ENCODE measurements around the gene ST3GAL3.

Gene ST3GAL3

DNA sequence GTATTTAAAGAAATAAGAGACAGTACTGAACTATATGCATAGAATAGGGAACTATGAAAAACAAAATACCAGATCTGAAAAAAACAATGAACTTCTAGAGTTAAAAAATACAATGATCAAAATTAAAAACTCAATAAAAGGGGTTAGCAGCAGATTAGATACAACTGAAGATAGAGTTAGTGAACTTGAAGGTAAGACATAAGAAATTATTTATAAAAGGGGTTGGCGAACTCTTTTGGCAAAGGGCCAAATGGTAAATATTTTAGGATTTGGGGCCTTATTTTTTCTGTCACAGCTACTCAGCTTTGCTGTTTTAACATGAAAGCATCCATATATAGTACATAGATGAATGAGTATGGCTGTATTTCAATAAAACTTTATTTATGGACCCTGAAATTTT lies 111.4 kb downstream of the ST3GAL3 start:
- TF ChIP-seq GABPA (IDR thresholded peaks at IDR 0.05; ENCODE audit: low read depth) (no peak), CTCF (IDR thresholded peaks at IDR 0.05; ENCODE audit: insufficient read depth, low read length) (no peak), POLR2AphosphoS5 (IDR thresholded peaks at IDR 0.05; ENCODE audit: low read depth) (no peak), SPI1 (IDR thresholded peaks at IDR 0.05; ENCODE audit: borderline replicate concordance, low read depth) (no peak)
- TF ChIP-seq, protein P1, sequence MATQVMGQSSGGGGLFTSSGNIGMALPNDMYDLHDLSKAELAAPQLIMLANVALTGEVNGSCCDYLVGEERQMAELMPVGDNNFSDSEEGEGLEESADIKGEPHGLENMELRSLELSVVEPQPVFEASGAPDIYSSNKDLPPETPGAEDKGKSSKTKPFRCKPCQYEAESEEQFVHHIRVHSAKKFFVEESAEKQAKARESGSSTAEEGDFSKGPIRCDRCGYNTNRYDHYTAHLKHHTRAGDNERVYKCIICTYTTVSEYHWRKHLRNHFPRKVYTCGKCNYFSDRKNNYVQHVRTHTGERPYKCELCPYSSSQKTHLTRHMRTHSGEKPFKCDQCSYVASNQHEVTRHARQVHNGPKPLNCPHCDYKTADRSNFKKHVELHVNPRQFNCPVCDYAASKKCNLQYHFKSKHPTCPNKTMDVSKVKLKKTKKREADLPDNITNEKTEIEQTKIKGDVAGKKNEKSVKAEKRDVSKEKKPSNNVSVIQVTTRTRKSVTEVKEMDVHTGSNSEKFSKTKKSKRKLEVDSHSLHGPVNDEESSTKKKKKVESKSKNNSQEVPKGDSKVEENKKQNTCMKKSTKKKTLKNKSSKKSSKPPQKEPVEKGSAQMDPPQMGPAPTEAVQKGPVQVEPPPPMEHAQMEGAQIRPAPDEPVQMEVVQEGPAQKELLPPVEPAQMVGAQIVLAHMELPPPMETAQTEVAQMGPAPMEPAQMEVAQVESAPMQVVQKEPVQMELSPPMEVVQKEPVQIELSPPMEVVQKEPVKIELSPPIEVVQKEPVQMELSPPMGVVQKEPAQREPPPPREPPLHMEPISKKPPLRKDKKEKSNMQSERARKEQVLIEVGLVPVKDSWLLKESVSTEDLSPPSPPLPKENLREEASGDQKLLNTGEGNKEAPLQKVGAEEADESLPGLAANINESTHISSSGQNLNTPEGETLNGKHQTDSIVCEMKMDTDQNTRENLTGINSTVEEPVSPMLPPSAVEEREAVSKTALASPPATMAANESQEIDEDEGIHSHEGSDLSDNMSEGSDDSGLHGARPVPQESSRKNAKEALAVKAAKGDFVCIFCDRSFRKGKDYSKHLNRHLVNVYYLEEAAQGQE (IDR thresholded peaks at IDR 0.05; ENCODE audit: insufficient replicate concordance, low read depth): no peak
- no peak overlapping the region for H3K27ac ChIP-seq (replicated peaks)
- no peak for DNase-seq (ENCODE audit: low read depth in 1 of 2, low spot score in 1 of 2)
- no peaks in the 10 kb centered on the region for H3K27me3 ChIP-seq (ENCODE audit: insufficient read depth, poor library complexity, severe bottlenecking)
- no peak overlapping the region for H3K4me3 ChIP-seq (replicated peaks; ENCODE audit: insufficient read depth, low read length)

- Histone ChIP-seq H3K4me3 (replicated peaks; ENCODE audit: insufficient read depth, low read length) (no peak overlapping the region), H3K27ac (replicated peaks) (no peak overlapping the region), H3K27me3 (ENCODE audit: insufficient read depth, poor library complexity, severe bottlenecking) (no peaks in the 10 kb centered on the region)
- no peak for DNase-seq (ENCODE audit: low read depth in 1 of 2, low spot score in 1 of 2)
- TF ChIP-seq, protein P1 (IDR thresholded peaks at IDR 0.05; ENCODE audit: insufficient replicate concordance, low read depth): no peak
- TF ChIP-seq POLR2AphosphoS5 (IDR thresholded peaks at IDR 0.05; ENCODE audit: low read depth): no peak
- no peak for TF ChIP-seq CTCF (IDR thresholded peaks at IDR 0.05; ENCODE audit: insufficient read depth, low read length)
- no peak for TF ChIP-seq GABPA (IDR thresholded peaks at IDR 0.05; ENCODE audit: low read depth)
- TF ChIP-seq SPI1 (IDR thresholded peaks at IDR 0.05; ENCODE audit: borderline replicate concordance, low read depth): no peak
These were observed 112.0 kb downstream of the ST3GAL3 start for GRCh38 chr1:43819357-43819756.

DNA sequence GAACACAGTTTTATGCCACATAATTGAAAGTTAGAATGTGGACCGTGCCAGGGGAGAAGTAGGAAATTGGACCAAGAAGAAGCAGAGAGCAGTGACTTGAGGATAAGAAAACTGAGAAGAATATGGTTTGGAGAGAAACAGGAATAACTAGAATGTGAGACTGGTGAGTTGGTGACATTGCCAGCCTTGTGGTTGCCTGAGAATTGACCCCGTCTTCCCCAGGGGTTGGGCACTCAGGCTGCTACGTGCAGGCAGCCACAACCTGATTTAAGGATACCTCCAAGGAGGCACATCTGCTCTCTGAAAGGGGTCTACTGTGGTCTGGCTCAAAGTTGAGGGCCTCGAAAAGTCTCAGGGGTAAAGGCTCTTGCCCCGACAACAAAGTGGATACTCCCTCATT lies 114.1 kb downstream of the ST3GAL3 start:
- no peak overlapping the region for H3K27ac ChIP-seq (replicated peaks)
- TF ChIP-seq GABPA (IDR thresholded peaks at IDR 0.05; ENCODE audit: low read depth) (no peak), POLR2AphosphoS5 (IDR thresholded peaks at IDR 0.05; ENCODE audit: low read depth) (no peak), CTCF (IDR thresholded peaks at IDR 0.05; ENCODE audit: insufficient read depth, low read length) (no peak), SPI1 (IDR thresholded peaks at IDR 0.05; ENCODE audit: borderline replicate concordance, low read depth) (no peak)
- TF ChIP-seq, protein P1 (IDR thresholded peaks at IDR 0.05; ENCODE audit: insufficient replicate concordance, low read depth): no peak

More for the DNA sequence above, 114.1 kb downstream of the ST3GAL3 start:
- Histone ChIP-seq H3K27me3 (ENCODE audit: insufficient read depth, poor library complexity, severe bottlenecking) (no peaks in the 10 kb centered on the region), H3K4me3 (replicated peaks; ENCODE audit: insufficient read depth, low read length) (no peak overlapping the region)
- DNase-seq (ENCODE audit: low read depth in 1 of 2, low spot score in 1 of 2): no peak

Measured in HL-60 (cell line).